ENCODE data around the gene MOCOS.

- no peak for TF ChIP-seq EZH2 (IDR thresholded peaks at IDR 0.05)
- no peak for TF ChIP-seq SRF (IDR thresholded peaks at IDR 0.05; ENCODE audit: low read depth)
- TF ChIP-seq POLR2A (IDR thresholded peaks at IDR 0.05; ENCODE audit: borderline replicate concordance, extremely low read depth, insufficient read depth, insufficient read length), result no peak
- no peak for TF ChIP-seq CTCF (IDR thresholded peaks at IDR 0.05 in 2 of 3, conservative IDR thresholded peaks at IDR 0.05 in 1 of 3; ENCODE audit: borderline replicate concordance in 1 of 3, insufficient read depth in 1 of 3, low read depth in 2 of 3, low read length in 2 of 3)
- no peak for TF ChIP-seq FOSL1 (IDR thresholded peaks at IDR 0.05; ENCODE audit: low read depth)
- TF ChIP-seq SP1 (IDR thresholded peaks at IDR 0.05; ENCODE audit: low read depth), result no peak
- TF ChIP-seq YY1 (IDR thresholded peaks at IDR 0.05; ENCODE audit: extremely low read depth, insufficient replicate concordance, low read depth, low read length), result no peak
- TF ChIP-seq MAX (IDR thresholded peaks at IDR 0.05), result no peak
These were observed 121.6 kb downstream of the MOCOS start for GRCh38 chr18:36308711-36309435.
